ENCODE data around the gene PPP1R26.
A peak's percentile ranks its signal among the peaks of the same experiment; 100 is the strongest.
"Not testable (repeated sequence)": the region's sequence is repeated elsewhere in the genome, so short reads cannot be mapped to it uniquely, and the experiment has no call there.

Gene PPP1R26

DNA sequence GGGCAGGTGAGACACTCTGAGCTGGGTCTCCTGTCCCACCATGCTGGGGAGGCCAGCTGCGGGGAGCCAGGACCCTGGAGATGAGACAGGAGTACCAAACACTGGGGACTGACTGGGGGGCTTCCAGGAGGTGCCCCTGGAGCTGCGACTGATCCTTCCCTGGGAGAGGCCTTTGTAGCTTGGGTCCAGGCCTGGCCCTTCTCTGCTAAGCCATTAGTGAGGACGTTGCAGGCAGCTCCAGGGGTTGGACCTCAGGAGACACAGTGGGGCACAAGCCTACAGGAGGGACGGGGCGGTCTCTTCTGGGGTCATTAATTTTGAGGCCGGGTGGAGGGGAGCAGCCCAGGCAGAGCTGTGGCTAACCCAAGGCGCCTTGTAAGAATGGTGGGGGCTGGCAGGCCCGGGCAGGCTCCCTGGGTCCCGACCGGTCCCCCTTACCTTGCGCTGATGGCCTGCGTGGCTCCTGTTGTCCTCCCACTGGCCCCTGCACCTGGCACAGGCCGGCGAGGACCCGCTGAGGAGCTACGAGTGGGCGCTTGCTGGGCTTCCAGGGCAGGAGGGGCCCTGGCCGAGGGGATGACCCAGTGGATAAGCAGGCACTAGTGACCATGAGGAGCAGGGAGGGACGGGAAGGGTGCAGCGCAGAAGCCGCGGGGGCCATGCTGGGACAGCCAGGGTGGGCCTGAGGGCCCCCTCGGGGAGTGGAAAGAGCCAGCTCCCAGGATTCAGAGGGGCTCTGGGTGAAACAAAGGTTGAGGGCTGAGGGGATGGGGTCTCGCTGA lies 26.0 kb downstream of the PPP1R26 start:
- DNase-seq, result no peak

DNA sequence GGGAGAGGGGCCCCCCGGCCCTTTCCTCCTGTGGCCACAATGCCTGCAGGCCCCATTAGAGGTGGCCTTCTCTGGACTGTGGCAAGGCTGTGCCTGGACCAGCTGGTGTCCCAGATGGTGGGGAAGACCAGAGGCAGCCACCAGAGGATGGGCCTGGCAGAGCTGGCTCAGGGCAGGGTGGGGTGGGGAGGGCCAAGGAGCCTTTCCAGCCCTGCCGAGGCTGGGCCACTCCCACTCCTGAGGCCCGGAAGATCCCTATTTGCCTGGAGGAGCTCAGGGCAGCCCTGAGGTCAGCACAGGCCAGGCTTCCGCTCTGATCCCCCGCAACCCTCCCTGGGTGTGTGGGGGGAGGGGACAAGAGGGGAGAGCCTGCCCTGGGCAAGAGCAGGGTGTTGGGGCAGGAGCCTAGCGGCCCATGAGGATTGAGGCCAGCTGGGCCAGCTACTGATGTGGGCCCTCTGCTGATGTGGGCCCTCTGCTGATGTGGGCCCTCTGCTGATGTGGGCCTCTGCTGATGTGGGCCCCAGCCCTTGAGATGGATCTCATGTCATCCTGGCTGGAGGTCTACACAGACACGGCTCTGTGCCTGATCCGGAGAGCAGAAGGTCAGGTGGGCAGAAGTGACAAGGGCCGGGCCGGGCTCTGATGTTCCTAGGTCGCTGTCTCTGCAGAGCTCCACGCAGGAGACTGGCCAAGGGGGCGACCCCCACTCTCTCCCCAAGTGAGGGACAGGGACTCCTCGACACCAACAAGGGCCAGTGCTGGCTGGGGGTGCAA lies 26.9 kb downstream of the PPP1R26 start:
- DNase-seq, result no peak

DNA sequence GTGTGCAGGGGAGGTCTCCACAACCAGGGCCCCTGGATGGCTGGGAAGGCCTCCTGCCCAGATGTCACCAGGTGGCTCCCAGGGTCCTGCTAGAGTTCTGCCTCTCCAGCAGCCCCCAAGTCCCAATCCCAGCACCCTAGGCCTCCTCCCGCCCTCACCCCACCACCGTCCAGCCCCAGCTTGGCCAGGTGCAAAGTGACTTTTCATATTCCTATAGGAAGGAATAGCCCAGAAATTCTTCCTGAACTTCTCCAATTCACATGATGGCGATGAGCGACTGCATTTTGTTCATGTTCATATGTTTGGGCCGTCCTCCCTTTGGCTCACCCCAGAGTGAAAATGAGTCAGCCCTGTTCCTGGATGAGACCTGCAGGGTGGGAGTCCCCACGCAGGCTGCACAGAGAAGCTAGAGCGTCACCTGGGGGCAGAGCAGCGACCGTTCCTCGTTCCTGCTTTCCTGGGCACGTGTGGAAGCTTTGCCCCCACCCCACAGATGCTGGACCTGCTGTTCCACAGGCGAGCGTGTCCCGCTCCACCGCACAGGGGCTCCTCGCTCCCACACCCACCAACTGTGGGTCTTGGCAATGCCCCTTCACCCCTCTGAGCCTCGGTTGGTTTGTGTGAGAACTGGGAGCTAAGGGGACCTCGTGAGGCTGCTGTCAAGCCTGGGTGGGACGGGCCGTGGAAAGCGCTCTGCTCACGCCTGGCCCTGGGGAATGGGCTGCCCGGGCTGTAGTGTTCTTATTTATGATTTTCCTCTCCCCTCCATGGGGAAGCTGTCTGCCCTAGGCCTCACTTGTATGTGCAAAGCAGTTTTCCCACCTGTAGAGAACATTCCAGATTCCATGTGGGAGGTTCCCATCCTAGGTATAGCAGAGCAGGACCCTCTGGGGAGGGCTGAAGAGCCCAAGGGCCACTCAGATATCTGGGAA lies 27.8 kb downstream of the PPP1R26 start:
- no peak for DNase-seq

DNA sequence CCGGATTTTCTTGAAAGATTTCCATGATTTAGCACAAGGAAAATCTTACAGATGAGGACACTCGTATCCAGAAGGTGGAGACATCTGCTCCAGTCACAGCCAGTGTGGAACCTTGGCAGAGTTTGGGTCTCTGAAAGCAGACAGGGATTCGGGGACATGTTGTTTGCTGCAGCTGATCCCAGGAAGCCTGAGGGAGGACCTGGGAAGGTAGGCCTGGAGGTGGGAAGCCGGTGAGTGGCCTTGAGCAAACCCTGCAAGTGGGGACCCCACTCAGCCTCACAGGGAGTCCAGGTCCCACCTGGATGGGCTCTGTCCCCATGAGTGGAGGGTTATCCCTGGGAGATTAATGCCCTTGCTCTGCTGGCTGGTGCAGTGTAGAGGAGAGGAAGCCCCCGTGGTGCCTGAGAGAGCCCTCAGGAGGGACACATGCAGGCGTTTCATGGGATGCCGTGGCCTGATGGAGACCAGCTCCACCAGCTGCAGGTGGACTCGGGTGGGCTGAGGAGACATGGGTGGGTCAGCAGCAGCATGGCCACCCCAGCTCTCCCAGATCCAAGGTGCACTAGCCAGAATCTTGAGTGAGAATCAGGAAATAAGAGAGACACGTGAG lies 28.7 kb downstream of the PPP1R26 start:
- no peak for DNase-seq

DNA sequence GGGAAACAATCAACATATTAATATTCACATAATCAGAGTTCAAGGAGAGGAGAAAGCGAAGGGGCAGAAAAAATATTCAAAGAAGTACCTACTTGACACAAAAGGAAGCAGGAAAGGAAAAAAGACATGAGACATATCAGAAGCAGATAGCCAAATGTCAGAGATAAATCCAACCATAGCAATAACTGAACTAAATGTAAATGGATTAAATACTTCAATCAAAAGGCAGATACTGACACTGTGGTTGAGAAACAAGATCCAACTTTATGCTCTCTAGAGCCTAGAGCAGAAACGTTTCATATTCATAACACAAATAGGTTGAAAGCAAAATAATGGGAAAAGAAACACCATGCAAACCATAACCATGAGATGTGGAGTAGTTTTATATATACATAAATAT lies 29.9 kb downstream of the PPP1R26 start:
- no peak for DNase-seq

DNA sequence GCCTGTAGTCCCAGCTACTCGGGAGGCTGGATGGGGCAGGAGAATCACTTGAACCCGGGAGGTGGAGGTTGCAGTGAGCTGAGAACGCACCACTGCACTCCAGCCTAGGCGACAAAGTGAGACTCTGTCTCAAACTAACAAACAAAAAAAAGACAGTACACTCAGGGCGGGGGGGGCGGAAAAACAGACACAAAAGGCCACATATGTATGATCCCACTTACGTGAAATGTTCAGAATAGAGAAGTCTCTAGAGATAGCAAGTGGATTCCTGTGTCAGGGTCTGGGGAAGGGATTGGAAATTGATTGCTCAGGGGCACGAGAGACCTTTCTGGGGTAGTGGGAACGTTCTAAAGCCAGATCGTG lies 32.6 kb downstream of the PPP1R26 start:
- no peak for DNase-seq

DNA sequence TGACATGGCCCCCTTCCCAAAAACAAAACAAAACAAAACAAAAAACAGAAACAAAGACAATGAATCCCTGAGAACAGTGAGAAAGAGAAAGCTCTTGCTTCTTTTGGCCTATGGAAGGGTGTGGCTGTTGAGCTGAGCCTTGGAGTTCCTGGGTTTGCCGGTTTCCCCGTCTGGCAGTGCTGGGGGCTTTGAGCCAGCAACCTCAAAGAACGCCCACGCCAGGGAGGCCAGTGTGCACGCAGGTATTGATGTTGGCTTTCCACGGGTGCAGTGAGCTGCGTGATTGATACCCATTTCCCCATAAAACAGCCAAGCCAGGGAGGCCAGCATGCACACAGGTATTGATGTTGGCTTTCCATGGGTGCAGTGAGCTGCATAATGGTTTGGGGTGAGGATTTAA lies 33.3 kb downstream of the PPP1R26 start:
- DNase-seq, result no peak

DNA sequence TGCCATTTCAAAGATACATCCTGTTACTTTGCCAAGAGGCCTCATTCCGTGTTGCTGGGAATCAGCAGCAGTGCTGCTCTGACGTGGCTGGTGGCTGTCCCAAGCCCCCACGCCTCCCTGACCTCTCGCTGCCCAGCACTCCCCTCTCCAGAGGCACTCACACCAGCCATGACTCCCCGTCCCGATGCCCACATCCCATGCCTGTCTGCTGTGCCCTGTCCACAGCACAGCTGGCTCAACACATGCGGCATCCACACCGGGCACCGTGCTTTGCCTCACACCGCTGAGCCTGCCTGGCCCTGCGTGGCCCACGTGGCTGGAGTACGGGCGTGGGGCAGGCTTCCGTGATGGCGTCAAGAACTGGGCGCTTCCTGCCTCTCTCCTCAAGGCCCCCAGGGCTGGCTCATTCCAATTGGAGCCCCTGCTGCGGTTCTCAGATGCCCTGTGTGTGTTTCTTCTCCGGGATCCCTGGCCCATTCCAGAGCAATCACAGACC lies 33.8 kb downstream of the PPP1R26 start:
- DNase-seq, result no peak

DNA sequence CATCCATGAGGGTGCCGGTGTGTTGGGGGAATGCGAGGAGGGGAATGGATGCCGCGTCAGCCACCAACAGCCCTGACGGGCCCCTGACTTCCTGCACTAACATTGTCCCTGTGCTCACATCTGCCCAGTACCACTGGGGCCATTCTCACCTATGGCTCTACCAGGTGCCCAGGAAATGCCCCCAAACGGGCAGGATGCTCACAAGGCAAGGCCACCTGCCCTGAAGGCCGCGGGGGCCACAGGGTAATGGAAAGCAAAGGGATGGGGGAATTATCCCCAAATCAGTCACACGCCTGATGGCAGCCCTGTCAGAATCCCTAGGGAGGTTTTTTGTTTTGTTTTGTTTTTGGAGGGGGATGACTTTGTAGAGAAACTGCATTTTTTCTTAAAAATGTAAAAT lies 34.3 kb downstream of the PPP1R26 start:
- DNase-seq, result not testable (repeated sequence)

DNA sequence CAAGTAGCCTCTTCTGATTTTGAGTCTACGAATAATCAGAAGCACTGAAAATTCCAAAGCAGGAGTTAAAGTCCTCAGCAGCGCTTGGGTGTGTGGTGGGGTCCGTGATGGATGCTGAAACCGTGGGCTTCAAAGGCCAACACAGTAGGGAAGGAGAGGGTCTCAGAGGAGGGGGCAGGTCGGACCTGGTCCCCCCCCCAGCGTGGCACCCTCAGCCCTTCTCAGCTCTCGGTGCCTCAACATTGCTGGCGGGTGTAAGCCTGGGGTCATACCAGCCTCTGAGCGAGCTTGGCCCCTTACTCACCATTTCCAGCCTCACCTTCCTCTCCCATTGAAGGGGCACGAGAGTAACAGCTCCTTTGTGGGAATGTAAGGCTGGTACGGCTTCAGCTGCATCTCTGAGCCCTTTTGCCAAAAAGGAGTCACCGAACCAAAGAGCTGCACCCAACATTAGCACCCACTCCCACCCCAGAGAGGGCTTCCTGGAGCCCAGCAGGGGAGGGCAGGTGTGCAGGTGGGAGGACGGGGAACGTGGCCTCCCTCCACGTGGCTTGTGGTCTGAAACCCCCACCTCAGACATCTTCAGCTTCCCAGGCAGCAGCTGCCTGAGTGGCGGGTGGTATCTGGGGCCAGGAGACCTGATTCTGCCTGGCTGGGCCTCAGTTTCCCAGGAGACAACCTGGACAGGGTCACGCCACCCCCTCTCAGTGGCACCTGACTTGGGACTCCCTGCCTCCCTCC lies 34.9 kb downstream of the PPP1R26 start:
- DNase-seq, result no peak

DNA sequence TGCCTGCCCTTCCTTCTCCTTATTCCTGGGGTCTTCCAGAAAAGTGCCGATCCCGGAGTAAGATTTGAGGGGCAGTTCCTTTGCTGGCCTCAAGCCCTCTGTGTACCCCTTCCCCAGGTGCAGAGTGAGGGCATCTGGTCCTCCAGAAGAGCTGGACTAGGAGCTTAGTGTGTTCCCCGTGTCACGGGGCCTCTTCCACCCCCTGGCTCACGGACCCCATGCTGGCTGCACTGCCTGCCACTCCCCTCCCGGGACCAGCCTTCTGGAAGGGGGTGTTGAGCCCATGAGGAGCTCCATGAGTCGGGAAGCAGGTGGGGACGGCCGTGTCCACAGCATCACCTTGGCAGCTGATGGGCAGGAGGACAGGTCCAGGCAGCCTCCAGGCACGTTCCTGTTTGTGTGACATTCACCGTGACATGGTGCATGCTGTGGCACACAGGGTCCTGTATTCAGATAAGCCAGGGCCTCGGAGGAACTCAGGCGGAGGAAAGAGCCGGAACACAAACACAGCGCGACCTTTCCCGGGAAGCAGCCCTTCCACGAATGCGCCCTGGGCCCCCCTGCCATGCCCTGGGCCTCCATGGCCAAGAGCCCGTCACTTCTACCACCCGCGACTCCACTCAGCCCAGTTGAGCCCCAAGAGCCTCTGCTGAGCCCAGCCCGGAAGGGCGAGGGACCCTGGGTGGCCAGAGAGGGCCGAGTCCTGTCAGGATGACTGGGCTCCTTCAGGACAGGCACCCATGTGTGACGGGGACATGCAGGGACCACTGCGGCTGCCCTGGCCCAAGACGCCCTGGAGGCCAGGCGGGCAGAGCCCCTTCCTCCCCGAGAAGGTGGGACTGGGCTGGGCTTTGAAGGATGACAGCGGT lies 35.7 kb downstream of the PPP1R26 start:
- no peak for DNase-seq

DNA sequence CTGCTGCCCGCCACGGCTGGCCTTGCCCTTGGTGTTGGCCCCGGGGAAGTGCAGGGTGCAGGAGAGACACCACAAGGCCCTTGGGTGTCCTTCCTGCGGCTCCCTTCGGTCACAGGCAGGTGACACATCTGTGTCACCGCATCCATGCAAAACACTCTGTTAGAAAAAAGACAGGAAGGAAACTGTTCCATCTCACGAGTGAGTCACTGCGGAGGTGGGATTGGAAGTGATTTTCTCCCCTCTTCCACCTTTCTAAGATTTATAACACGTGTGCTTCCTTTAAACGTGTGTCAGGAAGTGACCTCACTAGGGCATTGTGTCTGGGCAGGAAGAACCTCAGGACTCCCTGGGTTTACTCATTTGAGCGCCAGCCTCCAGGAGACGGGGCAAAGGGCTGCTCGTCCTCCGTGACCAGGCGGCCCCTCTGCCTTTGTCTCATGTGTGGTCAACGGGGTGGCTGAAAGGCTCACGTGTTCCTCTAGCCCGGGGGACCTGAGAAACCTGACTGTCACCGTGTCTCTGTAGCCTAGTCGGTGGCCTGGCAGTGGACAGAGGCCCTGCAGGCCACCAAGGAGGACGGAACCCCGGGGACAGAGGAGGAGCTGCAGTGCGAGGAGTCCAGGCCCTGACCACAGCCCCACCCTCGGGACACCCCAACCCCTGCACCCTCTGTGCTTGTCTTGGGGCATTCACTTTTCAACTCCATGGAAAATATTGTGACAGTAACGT lies 36.7 kb downstream of the PPP1R26 start:
- DNase-seq, result peak in 1 of 2 experiments; percentile 10

DNA sequence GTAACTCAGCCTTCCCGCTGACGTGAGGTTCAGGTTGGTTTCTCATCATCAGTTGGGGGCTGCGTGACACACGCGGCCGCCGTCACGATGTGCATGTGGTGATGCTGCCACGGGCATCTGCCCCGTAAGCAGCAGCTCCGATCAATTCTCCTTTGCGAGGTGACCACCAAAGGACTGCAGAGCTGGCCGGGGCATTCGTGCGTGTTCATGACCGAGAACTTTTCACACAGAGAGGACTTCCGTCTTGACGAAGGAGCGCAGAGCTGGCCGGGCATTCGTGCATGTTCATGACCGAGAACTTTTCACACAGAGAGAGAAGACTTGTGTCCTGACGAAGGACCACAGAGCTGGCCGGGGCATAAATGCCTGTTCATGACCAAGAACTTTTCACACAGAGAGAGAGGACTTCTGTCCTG lies 37.8 kb downstream of the PPP1R26 start:
- DNase-seq, result peak; percentile 7 to 14

DNA sequence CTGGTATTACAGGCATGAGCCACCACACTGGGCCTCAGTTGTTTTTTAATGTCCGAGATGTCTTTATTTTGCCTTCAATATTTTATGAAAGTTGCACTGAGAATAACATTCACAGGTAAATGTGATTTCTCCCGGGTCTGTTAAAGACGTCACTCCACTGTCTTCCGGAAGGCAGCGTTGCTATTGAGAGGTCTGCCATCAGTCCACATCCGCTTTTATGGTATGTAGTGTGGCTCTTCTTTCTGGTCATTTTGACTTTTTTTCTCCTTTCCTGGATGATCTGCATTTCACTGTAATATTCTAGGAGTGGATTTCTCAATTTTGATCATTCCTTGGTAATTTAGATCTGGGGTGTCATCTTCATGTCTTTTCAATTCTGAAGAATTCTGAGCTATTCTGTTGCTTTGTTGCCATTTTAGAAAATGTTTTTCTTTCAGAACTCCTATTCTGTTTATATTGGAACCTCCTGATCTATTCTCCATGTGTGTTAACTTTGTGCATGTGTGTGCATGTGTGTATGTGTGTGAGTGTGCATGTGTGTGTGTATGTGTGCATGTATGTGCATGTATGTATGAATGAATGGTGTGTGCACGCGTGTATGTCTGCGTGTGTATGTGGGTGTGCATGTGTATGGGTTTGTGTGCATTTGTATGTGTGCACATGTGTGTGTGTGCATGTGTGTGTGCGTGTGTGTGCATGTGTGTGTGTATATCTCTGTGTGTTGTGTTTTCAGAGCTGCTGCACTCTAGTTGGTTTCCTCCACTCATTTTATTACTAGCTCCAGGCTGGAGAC lies 39.8 kb downstream of the PPP1R26 start:
- DNase-seq, result no peak

DNA sequence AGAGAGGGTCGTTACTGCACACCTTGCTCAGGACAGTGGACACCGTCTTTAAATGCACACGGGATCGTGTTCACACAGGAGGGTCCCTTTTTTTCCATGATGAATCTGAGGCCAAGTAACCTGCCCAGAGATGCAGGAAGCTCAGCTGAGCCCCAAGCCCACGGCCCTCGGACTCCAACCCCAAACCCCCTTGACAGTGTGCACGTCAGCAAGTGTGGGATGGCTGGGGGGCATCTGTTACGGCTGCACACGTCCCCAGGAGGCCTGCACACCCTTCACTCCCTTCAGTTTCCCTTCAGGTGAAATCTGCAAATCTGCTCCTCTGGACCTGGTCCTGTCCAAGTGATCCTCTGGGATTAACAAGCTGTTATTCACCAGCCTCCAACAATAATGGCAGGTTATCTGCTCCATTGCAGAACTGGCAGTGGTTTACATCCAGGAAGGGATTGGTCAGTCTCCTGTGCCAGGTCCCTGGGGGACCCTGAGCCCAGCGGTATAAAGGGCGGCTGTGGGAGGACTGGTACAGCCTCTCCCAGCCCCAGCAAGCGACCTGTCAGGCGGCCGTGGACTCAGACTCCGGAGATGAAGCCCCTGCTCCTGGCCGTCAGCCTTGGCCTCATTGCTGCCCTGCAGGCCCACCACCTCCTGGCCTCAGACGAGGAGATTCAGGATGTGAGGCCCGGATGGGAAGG lies 41.5 kb downstream of the PPP1R26 start, which contains the start of gene LCN1:
Gene LCN1 (plus strand): TSS at position 525 of the 692 bp plus-strand sequence. CDS start 58 bp downstream, at position 583.
- peak in 1 of 2 experiments; percentile 2 for DNase-seq

DNA sequence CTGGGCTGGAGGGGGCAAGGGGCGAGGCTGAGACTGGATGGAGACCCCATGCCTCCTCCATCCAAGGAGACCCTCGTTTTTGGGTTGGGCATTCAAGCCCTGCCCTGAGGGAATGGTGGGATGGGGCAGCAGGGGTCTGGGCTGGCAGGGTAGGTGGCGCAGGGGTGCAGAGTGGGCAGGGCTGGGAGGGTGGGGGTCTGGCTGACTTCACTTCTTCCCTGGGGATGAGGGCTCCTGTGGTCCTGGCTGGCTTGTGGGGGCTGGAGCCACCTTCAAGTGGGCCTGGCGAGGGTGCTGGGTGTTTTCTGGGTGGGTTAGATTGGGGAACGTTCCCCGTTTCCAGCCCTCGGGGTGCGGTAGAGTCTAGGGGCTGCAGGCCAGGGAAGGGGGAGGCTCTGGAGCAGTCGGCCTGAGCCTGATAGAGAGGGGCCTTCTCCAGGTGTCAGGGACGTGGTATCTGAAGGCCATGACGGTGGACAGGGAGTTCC lies 42.1 kb downstream of the PPP1R26 start:
- no peak for DNase-seq

DNA sequence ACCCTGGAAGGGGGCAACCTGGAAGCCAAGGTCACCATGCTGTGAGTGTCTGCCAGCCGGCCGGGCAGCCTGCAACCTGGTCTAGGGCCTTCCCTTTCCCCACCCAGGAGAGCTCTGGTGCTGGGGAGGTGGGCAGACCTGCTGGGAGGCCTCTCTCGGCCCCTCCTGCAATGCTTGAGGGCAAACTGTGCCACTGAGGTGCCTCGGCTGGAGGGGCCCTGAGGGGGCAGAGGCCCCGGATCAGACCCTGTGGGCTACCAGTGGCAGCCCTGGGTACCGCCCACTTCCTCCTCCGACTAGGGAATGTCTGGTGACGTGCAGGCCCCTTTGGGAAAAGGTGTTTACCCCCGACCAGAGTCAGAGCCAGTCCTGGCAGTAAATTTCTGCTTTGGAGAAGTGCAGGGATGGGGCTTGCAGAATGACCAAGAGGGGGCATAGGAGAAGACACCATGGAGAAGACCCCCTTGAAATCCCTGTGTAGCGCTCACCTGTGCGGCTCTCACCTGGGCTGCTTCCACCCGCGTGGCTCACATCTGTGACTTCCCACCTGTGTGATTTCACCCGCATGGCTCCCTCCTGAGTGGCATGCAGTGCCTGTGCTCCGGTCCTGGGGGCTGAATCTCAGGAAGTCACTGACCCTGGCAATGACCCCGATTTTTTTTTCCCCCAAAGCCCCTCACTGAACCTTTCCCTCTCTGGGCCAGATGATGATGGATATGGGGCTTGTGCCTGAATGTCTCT lies 42.7 kb downstream of the PPP1R26 start:
- peak in 1 of 2 experiments; percentile 2 for DNase-seq
